ENCODE data around the gene KLK3.

KLK3 gene

DNA sequence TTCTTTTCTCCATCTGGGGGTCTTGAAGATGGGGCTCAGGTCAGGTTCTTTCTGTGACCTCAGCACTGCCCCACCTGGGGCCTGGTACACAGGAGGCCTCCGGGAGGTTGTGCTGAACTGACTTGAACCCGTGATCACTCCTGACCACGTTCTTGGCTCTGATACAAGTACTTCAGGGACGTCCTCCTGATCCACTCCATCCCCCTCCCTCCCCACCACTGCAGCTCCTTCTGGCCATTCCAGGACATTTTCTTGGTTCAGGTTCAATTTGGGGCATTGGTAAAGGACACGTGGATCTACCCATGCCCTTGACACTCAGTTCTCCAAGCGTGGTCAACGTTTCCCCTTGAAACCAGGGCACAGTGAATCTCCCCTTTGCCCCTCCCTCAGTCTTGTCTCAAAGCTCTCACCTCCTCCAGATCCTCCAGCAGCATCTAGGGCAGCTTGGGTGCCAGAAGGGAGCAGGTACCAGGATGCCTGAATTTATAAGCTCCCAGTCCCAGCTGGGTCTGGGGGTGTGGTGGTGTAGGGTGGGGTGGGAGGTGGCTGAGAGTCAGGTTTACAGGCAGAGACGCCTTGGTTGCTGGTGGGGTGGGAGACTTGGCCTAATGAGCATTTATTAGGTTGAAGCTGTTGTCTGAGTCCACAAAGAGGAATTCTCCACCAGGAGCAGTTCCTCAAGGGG, 21.5 kb upstream of the KLK3 start, which contains the start of gene KLK15:
Gene KLK15, minus strand, starts transcription at position 458 of the 685 bp plus-strand sequence. CDS start 2,082 bp downstream, outside the sequence.
- TF ChIP-seq TAF1 (IDR thresholded peaks at IDR 0.05; ENCODE audit: borderline replicate concordance, low read depth, low read length) (no peak), POLR2A (IDR thresholded peaks at IDR 0.05; ENCODE audit: low read depth, low read length) (no peak), POLR2AphosphoS5 (IDR thresholded peaks at IDR 0.05; ENCODE audit: low read depth, low read length) (no peak)
- DNase-seq (ENCODE audit: insufficient read length) (no peak), FAIRE-seq (no peak)

DNA sequence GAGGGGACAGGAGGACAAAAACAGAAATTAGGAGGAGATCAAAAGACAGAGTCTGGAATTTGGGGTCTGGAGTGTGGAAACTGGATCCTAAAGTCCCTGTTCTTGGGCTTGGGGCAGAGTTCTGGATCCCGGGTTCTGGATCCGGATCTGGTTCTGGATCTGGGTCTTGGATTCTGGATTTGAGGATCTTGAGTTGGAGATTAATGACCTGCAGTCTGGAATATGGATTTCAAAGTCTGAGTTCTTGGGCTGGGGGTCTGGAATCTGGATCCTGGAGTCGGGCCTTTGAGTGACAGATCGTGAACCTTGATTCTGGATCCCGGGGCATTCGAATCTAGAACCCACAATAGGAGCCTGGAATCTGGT, 20.9 kb upstream of the KLK3 start:
- FAIRE-seq = no peak
- no peak for TF ChIP-seq POLR2AphosphoS5 (IDR thresholded peaks at IDR 0.05; ENCODE audit: low read depth, low read length)
- TF ChIP-seq POLR2A (IDR thresholded peaks at IDR 0.05; ENCODE audit: low read depth, low read length) = no peak
- TF ChIP-seq TAF1 (IDR thresholded peaks at IDR 0.05; ENCODE audit: borderline replicate concordance, low read depth, low read length) = no peak
- no peak for DNase-seq (ENCODE audit: insufficient read length)

DNA sequence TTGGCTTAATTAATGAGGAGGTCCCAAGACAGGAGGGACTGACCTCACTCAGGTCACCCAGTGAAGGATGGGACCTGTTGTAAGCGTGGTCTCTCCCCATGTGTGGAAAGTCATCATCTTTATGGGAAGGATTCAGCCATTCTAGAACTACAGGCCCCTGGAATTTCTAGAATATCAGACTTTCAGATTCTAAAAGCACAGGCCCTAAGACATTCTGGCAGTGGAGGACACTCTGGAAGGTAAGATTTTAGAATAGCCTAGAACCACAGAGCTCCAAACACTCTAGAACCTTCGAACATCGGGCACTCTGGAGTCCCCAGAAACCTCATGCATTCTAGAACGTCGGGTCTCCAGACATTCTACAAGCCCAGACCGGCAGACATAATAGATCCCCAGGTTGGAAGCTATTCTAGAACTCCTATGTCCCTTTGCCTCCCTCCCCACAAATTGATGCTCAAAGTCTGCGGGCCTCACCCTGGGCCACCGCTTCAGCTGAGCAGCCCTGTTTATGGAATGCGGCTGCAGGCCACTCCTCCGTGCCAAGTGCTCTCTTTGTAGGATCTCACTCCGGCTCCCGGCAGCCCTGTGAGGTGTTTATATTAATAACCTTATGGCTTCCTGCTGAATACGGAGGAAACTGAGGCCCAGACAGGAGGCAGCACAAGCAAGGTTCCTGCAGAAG, 19.5 kb upstream of the KLK3 start:
- DNase-seq (ENCODE audit: insufficient read length) = no peak
- FAIRE-seq = peak; percentile 58
- TF ChIP-seq TAF1 (IDR thresholded peaks at IDR 0.05; ENCODE audit: borderline replicate concordance, low read depth, low read length) (no peak), POLR2A (IDR thresholded peaks at IDR 0.05; ENCODE audit: low read depth, low read length) (no peak), POLR2AphosphoS5 (IDR thresholded peaks at IDR 0.05; ENCODE audit: low read depth, low read length) (no peak)

- DNase-seq (ENCODE audit: insufficient read length) (peak; percentile 93), FAIRE-seq (peak; percentile 98)
- peak; percentile 68; the same call in 1 of the 2 replicates for TF ChIP-seq POLR2AphosphoS5 (IDR thresholded peaks at IDR 0.05; ENCODE audit: low read depth, low read length)
- TF ChIP-seq TAF1 (IDR thresholded peaks at IDR 0.05; ENCODE audit: borderline replicate concordance, low read depth, low read length) = no peak
- TF ChIP-seq POLR2A (IDR thresholded peaks at IDR 0.05; ENCODE audit: low read depth, low read length) = peak; percentile 74; the same call in 1 of the 2 replicates
Measured at GRCh38 chr19:50835785-50836542, 18.8 kb upstream of the KLK3 start.

DNA sequence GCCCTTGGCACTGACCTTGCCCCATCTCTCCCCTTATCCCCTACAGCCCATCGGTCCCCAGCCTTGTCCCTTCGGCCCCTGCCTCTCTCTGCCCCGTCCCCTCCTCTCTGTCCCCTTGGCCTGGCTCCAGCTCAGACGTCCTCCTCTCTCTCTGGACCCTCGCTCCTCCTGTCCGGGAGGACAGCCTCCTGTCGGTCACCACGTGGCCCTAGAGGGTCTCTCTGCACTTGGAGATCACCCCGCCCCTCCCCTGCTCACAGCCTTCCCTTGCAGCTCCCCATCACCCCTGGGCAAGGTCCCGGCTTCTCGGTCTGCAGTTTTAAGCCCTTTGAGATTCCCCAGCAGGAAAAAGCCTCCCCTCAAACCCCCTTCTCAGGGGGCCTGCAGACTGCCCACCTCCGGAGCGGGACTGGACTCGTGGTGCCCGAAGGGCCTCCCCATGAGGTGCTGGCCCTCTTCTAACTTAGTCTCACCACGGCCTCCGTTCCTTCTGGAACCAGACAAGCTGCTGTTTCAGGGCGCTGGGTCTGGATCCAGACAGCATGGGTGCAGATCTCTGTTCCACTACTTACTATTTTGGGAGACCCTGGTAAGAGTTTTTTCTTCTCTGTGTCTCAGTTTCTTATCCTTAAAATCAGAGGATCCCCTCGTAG, 18.0 kb upstream of the KLK3 start:
- FAIRE-seq (no peak), DNase-seq (ENCODE audit: insufficient read length) (no peak)
- TF ChIP-seq POLR2AphosphoS5 (IDR thresholded peaks at IDR 0.05; ENCODE audit: low read depth, low read length) (no peak), POLR2A (IDR thresholded peaks at IDR 0.05; ENCODE audit: low read depth, low read length) (no peak), TAF1 (IDR thresholded peaks at IDR 0.05; ENCODE audit: borderline replicate concordance, low read depth, low read length) (no peak)

DNA sequence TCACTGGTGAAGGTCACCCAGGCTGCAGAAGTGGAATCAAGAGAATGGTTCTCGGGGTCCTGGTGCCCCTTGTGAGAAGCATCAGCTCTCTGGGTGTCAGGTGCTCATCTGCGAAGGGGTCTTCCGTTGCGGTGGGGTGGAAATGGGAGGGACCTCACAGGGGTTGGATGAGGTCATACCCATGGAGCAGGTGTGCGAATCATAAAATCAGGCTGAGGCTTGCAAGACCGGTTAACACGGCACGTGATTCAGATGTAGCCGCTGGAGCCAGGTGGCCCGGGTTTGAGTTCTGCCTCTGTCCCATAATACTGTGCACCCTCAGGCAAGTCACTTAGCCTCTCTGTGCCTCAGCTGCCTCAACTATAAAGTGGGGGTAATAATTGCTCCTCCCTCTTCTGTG, 17.4 kb upstream of the KLK3 start:
- FAIRE-seq = no peak
- TF ChIP-seq POLR2A (IDR thresholded peaks at IDR 0.05; ENCODE audit: low read depth, low read length) = no peak
- TF ChIP-seq TAF1 (IDR thresholded peaks at IDR 0.05; ENCODE audit: borderline replicate concordance, low read depth, low read length) = no peak
- no peak for TF ChIP-seq POLR2AphosphoS5 (IDR thresholded peaks at IDR 0.05; ENCODE audit: low read depth, low read length)
- no peak for DNase-seq (ENCODE audit: insufficient read length)

DNA sequence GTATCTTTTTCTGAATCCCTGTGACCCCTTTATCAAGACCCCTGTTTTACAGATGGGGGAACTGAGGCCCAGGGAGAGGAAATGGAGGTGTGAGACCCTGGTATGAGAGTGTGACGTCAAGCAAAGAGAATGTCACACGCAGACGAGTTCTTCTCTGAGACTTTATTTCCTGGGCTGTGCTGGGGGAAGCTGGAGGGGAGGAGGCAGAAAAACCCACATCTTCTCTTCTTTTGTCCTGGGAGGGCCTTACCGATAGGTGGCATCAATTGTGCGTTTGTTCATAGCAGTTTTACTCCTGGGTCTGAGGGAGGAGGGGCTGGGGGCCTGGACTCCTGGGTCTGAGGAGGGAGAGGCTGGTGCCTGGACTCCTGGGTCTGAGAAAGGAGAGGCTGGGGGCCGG, 16.5 kb upstream of the KLK3 start:
- DNase-seq (ENCODE audit: insufficient read length) (no peak), FAIRE-seq (peak; percentile 40)
- TF ChIP-seq TAF1 (IDR thresholded peaks at IDR 0.05; ENCODE audit: borderline replicate concordance, low read depth, low read length) = no peak
- no peak for TF ChIP-seq POLR2AphosphoS5 (IDR thresholded peaks at IDR 0.05; ENCODE audit: low read depth, low read length)
- TF ChIP-seq POLR2A (IDR thresholded peaks at IDR 0.05; ENCODE audit: low read depth, low read length) = no peak

- no peak for TF ChIP-seq TAF1 (IDR thresholded peaks at IDR 0.05; ENCODE audit: borderline replicate concordance, low read depth, low read length)
- TF ChIP-seq POLR2A (IDR thresholded peaks at IDR 0.05; ENCODE audit: low read depth, low read length) = no peak
- no peak for TF ChIP-seq POLR2AphosphoS5 (IDR thresholded peaks at IDR 0.05; ENCODE audit: low read depth, low read length)
- FAIRE-seq = no peak
- no peak for DNase-seq (ENCODE audit: insufficient read length)
Measured at GRCh38 chr19:50839712-50840655, 14.7 kb upstream of the KLK3 start.

DNA sequence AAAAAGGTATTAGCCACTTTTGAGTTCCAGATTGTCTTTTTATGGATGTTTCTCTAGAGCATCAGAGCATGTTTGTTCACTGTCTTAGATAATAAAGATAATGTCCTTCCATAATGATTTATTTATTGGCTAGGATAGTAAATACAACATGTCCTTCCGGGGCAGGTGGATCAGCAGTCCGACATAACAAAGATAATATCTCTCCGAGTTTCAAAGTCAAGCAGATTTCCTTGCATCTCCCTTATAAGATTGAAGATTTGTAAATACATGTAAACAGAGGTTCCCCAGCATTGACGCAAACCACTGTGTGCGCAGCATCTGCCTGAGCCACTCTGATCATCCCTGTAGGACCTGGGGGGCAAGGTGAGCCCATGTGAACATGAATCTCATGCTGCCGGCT, 12.6 kb upstream of the KLK3 start:
- FAIRE-seq (no peak), DNase-seq (ENCODE audit: insufficient read length) (no peak)
- TF ChIP-seq TAF1 (IDR thresholded peaks at IDR 0.05; ENCODE audit: borderline replicate concordance, low read depth, low read length) (no peak), POLR2AphosphoS5 (IDR thresholded peaks at IDR 0.05; ENCODE audit: low read depth, low read length) (no peak), POLR2A (IDR thresholded peaks at IDR 0.05; ENCODE audit: low read depth, low read length) (no peak)

- no peak for DNase-seq (ENCODE audit: insufficient read length)
- TF ChIP-seq POLR2A (IDR thresholded peaks at IDR 0.05; ENCODE audit: low read depth, low read length) (no peak), TAF1 (IDR thresholded peaks at IDR 0.05; ENCODE audit: borderline replicate concordance, low read depth, low read length) (no peak), POLR2AphosphoS5 (IDR thresholded peaks at IDR 0.05; ENCODE audit: low read depth, low read length) (no peak)
Measured at GRCh38 chr19:50843205-50843604, 11.5 kb upstream of the KLK3 start.

More at GRCh38 chr19:50843205-50843604, 11.5 kb upstream of the KLK3 start:
- FAIRE-seq = no peak

Measured in GM12892 (cell line).